Renal pelvis (tissue), 4 donors: ENCODE results near the gene CLIP4. TPM values are rescaled to one million over a fixed set of nuclear protein-coding genes. Genes with fewer than 3 reads are reported as not detected.

ENCODE experiments used
- DNase-seq: peaks from one replicate; pipeline ENCODE4 v3.0.0-alpha.2; 2013
- polyA plus RNA-seq, 3 donors: library from polyadenylated mRNA; unstranded; fragments of 120-200 nt; gene quantifications; one replicate each; pipeline ENCODE4 v1.2.1, GENCODE V29; 2013; ENCODE audit not compliant: insufficient read length in 3 of 3

CLIP4 gene
- polyA plus RNA-seq, 3 donors: 12.9 to 27.5 (median 20.2) TPM

- no peak for DNase-seq
These were observed 69.3 kb downstream of the CLIP4 start for GRCh38 chr2:29184531-29184930.

- no peak for DNase-seq
These were observed 71.6 kb downstream of the CLIP4 start for GRCh38 chr2:29186817-29187216.

- DNase-seq: no peak
These were observed 72.7 kb downstream of the CLIP4 start for GRCh38 chr2:29187926-29188325.

GRCh38 chr2:29189052-29189451 is 73.8 kb downstream of the CLIP4 start:
- DNase-seq: no peak

GRCh38 chr2:29191817-29192216 is 76.6 kb downstream of the CLIP4 start:
- DNase-seq: no peak

GRCh38 chr2:29192526-29192925 is 77.3 kb downstream of the CLIP4 start:
- no peak for DNase-seq

GRCh38 chr2:29193111-29193510 is 77.9 kb downstream of the CLIP4 start:
- no peak for DNase-seq

GRCh38 chr2:29193681-29194080 is 78.5 kb downstream of the CLIP4 start:
- DNase-seq: no peak

GRCh38 chr2:29195796-29196195 is 80.6 kb downstream of the CLIP4 start:
- DNase-seq: no peak

- peak; percentile 62 for DNase-seq
These were observed 81.9 kb downstream of the CLIP4 start for GRCh38 chr2:29196792-29197788.

GRCh38 chr2:29201979-29202378 is 86.8 kb downstream of the CLIP4 start:
- DNase-seq: no peak

- DNase-seq: no peak
These were observed 87.7 kb downstream of the CLIP4 start for GRCh38 chr2:29202819-29203495.

- no peak for DNase-seq
These were observed 91.7 kb downstream of the CLIP4 start for GRCh38 chr2:29206941-29207340.

- no peak for DNase-seq
These were observed 92.3 kb downstream of the CLIP4 start for GRCh38 chr2:29207352-29208148.

- no peak for DNase-seq
These were observed 94.3 kb downstream of the CLIP4 start for GRCh38 chr2:29209551-29209950.

GRCh38 chr2:29212009-29212408 is 96.8 kb downstream of the CLIP4 start:
- no peak for DNase-seq

- no peak for DNase-seq
These were observed 98.7 kb downstream of the CLIP4 start for GRCh38 chr2:29213888-29214291.

- DNase-seq: no peak
These were observed 99.9 kb downstream of the CLIP4 start for GRCh38 chr2:29215073-29215472.

GRCh38 chr2:29215739-29216608 is 100.8 kb downstream of the CLIP4 start:
- no peak for DNase-seq

GRCh38 chr2:29216609-29216909 is 101.3 kb downstream of the CLIP4 start:
- DNase-seq: no peak

- DNase-seq: no peak
These were observed 102.9 kb downstream of the CLIP4 start for GRCh38 chr2:29218071-29218470.
